GM12872 (cell line): ENCODE data around the gene ITGA3.

Experiments
- TF ChIP-seq, protein P1 (sequence below): IDR thresholded peaks from 3 replicates; pipeline ENCODE4 v1.5.1; 2011; ENCODE audit warnings: low read depth, mild to moderate bottlenecking, low read length, moderate library complexity; ENCODE audit not compliant: insufficient read depth

The ITGA3 gene

DNA sequence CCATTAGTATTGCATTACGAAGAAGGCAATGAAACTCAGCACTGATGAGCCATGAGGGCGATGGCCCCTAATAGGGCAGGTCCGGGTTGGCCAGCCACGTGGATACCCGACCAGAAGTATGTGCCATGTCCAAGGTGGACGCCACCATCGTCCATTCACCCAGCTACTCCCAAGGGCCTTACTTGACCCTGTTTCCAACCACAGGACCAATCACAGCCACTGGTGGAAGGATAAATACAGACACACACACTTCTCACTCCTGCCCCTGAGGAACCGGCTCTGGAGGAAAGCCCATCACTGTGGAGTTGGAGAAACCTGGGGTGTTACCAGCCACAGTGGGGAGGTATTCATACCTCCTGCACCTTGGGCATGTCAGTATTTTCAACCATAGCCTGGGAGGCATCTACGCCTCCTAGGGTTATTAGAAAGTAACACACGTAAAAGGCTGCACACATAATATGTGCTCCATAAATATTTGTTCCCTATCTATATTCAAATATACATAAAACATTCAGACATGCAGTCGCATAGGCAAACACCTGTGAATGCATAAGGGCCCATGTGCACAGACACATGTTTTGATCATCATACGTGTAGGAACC lies 5.4 kb upstream of the ITGA3 start:
- TF ChIP-seq, protein P1, sequence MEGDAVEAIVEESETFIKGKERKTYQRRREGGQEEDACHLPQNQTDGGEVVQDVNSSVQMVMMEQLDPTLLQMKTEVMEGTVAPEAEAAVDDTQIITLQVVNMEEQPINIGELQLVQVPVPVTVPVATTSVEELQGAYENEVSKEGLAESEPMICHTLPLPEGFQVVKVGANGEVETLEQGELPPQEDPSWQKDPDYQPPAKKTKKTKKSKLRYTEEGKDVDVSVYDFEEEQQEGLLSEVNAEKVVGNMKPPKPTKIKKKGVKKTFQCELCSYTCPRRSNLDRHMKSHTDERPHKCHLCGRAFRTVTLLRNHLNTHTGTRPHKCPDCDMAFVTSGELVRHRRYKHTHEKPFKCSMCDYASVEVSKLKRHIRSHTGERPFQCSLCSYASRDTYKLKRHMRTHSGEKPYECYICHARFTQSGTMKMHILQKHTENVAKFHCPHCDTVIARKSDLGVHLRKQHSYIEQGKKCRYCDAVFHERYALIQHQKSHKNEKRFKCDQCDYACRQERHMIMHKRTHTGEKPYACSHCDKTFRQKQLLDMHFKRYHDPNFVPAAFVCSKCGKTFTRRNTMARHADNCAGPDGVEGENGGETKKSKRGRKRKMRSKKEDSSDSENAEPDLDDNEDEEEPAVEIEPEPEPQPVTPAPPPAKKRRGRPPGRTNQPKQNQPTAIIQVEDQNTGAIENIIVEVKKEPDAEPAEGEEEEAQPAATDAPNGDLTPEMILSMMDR: no peak

DNA sequence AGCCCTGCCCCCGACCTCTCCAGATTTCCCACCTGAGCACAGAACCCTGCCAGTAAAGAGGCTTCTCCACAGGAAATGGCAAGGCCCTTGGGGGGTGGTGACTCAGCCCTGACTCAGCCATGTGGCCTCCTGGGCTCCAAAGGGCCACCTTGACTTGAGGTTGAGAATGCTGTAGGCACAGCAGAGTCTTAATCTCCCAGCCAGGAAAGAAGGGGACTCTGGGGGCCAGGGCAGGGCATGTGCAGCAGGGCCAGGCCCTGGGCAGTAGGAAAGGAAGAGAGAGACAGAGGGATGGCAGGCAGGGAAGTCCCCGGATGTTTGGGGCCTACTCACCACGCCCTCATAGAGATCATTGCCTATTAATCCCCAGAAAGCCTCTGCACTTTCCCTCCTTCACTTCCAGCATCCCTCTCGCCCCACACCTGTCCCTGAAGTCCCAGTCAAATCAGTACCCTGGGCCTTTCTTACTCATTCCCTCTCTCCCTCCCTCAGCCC lies 4.8 kb upstream of the ITGA3 start:
- TF ChIP-seq, protein P1: no peak

DNA sequence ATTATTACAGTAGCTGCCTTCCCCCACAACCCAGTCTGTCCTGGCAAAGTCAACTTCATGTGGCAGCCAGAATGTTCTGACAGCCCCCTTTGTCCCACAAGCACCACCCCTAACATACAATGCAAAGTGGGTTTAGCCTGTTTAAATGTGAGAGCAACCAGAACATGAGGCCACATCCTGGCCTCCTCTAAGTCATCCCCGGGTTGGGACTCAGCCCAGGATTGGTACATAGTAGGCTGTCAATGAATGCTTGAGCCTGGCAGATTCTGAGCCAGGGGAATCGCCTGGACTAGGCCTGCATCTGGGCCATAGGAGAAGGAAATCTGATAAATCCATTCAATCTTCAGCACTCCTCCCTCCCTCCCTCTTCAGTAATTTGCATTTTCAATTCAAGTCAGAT lies 4.3 kb upstream of the ITGA3 start:
- TF ChIP-seq, protein P1: no peak

DNA sequence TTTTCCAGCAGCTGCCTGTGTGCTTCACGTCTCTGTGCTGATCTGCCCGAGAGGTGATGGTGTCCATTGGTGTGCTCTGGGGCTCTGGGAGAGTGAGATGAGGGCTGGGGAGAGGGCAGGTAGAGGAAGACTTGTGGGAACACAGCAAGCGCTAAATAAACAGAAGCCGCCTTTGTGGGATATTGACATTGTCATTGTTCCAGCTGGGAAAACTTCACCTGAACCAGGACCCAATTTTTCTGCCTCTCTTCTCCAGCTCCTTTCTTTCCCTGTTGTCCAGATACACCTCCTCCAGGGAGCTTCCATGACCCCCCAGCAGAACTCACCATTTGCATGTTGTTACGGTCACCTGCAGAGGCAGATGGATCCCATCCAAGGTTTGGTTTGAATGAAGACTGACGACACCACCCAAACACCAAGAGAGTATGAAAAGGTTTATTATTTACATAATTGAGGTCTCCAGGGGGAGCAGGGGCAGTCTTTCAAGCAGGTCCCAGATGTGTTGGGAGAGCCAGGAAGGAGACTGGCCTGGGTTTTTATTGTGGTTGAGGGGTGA lies 3.6 kb upstream of the ITGA3 start:
- TF ChIP-seq, protein P1: no peak

DNA sequence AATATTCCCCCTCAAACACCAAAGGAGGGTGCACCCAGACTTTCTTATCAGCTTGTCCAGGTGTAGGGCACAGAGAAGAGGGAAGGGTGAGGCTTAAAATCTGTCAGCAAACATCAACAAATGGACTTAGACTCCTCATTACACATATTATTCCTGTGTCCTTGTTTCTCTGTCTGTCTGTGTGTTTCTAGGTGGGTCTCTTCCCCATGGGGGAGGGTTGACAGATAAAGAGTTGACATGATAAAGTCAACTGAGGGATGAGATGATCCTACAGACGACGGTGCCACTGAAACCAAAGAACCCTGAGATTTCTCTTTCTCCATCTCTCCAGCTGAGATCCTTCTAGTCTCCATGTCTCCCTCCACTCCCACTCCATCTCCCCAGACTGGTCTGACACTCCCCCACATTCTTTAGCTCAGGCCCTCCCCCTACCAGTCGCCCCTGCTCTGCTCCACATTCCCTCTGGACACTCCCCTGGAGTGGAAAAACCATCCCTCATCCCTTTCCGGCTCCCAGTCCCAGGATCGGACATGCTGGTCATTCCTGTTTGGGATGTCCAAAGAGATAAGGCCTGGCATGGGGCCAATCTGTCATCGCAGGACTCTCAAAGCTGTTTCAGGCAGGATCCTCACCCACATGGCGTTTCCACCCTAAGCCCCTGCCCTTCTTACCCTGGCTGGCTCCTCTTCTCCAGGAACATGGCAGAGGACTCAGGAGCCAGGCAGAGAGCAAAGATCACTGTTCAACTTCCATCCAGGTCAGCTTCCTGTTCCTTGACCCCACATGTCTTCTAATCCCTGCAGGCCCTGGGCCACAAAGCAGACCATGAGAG lies 2.9 kb upstream of the ITGA3 start:
- TF ChIP-seq, protein P1: no peak

DNA sequence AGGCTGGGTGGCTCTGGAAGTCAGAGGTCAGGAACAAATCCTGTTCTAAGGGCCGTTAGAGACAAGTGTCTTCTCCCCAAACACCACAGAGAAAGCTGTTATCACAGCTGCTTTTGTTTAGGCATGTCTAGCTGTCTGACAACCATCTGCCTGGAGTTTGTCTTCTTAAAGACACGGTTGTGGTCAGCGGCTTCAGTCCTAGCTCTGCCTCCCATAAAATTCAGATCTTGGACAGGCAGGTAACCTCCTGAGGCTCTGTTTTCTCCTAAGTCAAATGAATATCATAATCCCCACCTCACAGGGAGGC lies 2.3 kb upstream of the ITGA3 start:
- TF ChIP-seq, protein P1: no peak

DNA sequence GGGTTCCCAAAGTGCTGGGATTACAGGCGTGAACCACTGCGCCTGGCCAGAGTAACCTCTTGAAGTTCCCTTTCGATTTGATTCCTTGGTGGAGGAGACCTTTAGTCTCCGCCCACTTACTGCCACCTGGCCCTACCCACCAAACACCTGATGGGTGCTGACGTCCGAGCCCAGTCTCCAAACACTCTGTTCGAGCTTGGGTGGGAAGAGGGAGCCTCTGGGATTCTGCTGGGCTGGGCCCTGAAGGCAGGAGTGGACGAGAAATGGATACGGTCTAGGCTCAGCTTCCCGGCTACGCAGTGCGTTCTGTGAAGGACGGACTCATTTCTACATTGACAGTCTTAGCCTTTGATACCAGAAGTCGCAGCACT lies 870 bp upstream of the ITGA3 start:
- TF ChIP-seq, protein P1: no peak
